Stimulated activated CD8-positive, alpha-beta memory T cell treated with anti-CD3 and anti-CD28 coated beads, Interleukin-7, amount 100 ng/mL, for 1 hour (primary cell): ENCODE results near the gene RAMP3.
"Not testable (repeated sequence)": the region's sequence is repeated elsewhere in the genome, so short reads cannot be mapped to it uniquely, and the experiment has no call there.

Experiments used
- DNase-seq, 2 donors: peaks; one replicate each; pipeline ENCODE4 v3.0.0-alpha.2; 2020; ENCODE audit warnings: low read depth in 2 of 2

The RAMP3 gene

DNA sequence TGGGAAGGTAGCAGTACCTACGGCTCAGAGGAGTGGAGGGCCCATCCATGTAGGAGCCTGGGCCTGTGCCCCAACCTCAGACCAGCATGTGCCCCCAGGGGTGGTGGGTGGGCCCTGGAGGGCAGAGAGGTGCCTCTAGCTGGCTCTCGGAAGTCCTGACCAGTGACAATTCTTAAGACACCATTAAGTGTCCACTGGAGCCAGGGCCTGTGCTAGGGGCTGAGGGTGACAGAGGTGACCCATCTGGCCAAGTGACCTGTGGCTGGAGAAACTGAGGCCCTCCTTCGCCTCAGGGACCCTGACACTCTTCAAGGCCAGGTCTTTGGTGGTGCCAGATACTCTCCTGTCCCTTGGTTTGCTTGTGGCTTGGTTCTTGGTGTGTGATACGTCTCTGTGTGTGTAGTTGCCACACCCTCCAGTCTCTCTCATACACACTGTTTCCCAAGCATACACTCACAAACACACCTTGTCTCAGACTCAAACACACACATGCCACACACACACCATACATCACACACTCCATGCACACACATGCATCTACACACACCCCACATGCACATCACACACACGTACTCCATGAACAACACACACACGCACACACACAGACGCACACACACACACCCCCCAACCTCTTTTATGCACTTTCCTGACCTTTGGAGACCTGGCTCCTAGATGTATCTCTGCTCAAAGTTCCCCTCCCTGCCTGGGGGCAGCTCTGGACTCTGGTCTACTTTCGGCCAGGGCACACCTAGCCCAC lies 897 bp upstream of the RAMP3 start:
- DNase-seq: no peak

DNA sequence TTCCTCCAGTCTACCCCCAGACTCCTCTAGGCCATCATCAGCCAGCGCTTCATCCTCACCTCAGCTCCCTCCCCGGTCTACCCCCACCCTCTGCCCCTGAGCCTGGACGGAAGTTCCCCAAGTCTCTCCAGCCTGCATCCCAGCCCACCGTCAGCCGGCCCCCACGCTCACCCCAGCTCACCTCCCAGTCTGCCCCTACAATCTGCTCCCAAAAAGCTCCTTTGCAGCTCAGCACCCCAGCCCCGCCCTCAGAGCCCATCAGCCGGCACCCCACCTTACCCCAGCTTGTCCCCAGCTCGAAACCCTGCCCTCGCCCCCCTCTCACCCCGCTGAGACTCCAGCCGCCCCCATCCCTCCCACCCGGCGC lies 322 bp upstream of the RAMP3 start:
- no peak for DNase-seq

DNA sequence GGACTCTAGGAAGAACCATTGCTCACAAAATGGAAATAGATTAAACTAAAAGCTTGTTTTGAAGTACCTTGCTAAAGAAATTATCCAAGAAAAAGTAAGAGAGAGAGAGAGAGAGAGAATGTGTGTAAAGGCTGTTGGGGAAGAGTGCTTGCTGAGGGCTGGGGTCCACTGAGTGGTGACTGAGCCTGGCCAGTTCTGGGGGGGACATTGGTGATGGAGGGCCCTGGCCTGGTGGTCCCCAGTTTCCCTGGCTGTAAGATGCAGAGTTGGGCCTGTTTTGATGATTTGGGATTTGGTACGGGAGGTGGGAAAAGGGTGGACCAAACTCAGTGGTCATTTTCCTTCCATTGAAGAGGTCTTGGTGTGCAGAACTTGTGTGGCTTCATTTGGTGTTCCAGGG lies 880 bp downstream of the RAMP3 start:
- no peak for DNase-seq

DNA sequence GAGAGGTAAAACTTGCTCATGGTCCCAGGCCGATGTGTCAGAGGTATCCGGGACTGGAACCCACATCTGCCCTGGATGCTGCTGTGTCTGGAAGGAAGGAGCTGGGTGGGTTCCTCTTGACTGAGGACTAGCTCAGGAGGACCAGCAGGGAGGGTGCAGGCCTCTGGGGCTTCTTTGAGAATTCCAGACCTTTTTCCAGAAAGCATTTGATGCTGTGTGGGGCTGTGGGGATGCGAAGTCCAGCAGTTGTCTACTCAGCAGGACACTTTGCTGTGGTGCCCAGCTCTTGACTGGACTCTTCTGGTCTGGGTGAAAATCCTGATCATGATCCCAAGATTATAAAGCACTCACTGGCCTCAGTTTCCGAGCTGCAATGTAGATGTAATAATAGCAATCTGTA lies 1.7 kb downstream of the RAMP3 start:
- DNase-seq: no peak

DNA sequence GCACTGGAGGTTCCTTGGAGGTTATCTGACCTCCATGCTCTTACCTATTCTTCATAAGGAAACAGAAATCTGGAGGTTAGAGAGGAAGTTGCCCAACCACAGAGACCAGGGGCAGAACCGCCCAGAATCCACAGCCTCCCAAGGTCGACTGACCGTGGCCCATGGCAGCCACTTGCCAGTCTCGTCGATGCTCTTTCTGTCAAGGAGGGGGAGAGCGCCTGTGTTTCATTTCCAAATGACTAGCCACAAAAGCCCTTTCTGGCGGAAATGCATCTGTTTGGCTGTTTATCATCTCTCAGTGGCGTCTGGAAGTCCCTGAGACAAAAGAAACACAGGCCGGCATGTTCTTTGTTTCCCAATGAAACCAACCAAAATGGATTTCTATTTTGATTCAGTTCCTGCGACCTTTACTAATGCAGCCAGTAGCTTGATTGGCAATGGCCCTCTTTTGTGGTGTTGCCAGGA lies 2.9 kb downstream of the RAMP3 start:
- DNase-seq: no peak

DNA sequence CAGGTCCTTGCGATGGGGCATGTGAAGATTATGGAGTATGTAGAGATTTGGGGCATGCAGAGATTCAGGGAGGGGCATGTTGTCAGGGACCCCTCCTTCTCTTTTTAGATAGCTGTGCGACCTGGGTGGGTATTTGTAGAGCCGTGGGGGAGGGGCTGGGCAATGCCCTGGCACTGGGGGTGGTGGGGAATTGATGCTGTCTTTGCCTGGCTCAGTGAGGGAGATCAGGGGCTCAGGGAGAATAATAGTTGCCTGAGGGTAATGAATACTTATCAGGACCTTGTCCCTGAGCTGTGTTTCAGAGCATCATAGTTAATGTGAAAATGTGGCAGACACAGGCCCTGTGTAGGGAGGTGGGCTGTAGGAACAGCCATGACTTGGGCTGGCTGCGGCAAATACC lies 3.5 kb downstream of the RAMP3 start:
- no peak for DNase-seq

DNA sequence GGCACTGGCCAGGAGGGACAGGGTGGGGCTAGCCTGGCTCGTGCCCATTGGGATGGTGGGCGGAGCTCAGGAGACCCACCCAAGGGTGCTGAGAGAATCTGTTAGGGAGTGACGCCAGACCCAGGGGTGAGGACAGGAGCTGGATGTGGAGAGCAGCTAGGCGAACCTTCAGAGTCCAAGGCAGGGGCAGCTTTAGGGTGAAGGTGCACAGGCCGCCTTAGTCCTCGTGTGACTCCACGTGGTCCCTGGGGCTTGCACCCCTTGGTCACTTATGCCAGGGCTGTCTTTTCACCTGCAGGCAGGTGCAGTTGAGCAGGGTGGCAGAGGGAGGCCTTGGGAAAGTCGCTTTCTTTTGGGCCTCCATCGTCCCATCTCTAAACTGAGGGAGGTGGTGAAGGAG lies 4.3 kb downstream of the RAMP3 start:
- DNase-seq: no peak

DNA sequence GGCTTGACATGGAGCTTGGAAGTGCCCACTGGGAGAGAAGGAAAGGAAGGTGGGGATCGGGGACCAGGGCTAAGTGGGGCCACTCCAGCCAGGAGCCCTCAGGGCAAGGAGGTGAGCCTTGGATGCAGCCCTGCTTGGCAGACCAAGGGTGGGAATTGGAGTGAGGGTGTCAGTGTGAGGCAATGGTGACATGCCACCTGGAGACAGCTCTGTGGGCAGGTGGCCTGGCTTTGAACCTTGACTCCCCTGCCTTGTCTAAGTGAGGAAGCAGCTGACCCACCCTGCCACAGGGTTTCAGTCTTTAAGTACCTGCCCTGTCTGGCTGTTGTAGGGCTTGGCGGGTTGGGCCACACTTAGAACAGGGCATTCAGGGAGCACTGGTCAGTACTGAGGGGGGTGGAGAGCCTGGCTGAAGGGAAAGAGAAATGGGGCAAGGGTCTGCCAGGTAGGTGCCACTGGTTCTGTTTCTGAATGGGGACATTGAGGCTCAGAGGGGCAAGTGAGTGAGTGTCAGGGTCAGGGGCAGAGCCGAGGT lies 4.8 kb downstream of the RAMP3 start:
- DNase-seq: no peak

DNA sequence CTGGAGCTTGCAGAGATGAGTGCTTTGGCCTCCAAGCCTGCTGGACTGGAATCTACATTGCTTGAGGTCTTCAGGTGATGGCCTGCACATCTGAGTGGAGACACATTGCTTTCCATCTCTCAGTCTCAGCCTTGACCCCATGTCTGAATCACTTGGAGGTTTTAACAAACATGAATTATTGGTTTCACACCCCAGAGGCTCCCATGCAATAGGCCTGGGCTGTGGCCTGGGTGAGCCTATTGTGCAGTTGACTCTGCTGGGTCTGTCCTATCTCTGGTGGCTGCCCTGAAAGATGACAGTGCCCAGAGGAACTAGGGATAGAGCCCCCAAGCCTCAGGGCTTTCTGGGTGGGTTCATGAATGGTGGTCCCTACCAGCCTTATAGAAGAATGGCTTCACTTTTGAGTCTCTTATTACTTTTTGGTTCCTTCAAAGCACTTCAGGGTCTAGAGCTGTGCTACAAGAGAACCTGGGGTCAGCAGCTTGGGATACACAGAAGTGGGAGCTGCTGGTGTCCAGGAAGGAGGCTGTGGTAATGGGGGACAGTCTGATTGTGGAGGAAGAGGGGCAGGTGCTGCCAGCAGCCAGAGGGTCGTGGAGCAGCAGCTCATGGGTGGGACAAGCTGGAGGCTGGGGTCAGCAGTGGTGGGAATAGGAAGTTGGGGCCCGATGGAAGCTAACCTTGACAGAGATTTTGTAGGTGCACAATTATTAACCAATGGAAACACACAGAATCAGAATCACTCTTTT lies 5.5 kb downstream of the RAMP3 start:
- no peak for DNase-seq

DNA sequence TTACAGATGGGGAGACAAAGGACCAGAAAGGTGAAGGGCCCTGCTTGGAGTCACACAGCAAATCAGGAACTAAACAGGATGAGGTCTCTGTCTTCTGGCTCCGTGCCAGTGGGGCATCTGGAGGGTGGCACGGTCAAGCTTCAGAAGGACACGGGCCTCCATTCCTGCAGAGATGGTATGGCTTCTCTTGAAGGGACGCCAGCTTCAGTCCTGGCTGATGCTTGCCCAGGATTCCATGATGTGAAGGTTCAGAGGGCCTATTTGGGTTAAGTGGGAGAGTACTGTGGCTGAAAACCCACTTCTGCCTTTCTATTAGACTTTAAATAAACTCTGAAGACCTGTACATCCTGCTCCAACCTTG lies 6.1 kb downstream of the RAMP3 start:
- no peak for DNase-seq

DNA sequence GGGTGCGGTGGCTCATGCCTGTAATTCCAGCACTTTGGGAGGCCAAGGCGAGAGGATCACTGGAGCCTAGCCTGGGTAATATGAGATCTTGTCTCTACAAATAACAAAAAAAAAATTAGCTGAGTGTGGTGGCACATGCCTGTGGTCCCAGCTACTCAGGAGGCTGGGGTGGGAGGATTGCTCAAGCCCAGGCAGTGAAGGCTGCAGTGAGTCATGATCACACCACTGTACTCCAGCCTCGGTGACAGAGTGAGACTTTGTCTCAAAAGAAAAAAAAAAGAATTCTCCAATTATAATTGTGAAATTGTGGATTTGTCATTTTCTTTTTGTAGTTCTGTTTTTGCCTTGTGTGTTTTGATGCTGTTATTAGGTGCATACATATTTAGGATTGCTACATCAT lies 6.7 kb downstream of the RAMP3 start:
- DNase-seq: not testable (repeated sequence)

DNA sequence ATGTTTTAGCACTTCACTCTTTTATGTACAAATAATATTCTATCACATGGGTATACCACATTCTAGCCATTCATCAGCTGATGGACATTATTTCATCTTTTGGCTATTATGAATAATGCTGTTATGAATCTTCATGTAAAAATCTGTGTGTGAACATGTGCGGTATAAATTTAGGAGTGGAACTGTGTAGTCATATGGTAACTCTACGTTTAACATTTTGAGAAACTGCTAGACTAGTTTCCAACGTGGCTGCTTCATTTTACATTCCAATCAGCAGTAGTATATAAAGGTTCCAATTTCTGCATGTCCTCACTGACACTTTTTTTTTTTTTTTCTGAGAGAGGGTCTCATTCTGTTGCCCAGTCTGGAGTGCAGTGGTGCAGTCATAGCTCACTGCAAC lies 8.3 kb downstream of the RAMP3 start:
- no peak for DNase-seq

DNA sequence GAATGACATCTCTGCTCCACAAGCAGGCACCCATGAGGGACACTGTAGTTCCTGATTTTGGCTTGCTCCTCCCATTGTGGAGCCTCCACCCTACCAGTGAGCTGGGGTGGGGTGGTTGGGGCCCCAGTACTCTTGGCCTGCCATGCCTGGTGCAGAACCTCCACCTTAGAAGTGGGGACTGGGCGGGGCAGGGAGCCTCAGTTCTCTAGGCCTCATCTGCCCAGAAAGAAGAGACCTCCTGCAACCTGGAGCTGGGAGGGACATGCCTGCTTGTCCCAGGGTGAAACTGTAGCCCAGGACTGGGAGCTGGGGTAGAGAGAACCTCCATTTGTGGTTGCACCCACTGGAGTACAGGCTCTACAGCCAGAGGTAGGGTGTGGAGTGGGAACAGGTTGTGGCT lies 14.4 kb downstream of the RAMP3 start:
- DNase-seq: no peak

DNA sequence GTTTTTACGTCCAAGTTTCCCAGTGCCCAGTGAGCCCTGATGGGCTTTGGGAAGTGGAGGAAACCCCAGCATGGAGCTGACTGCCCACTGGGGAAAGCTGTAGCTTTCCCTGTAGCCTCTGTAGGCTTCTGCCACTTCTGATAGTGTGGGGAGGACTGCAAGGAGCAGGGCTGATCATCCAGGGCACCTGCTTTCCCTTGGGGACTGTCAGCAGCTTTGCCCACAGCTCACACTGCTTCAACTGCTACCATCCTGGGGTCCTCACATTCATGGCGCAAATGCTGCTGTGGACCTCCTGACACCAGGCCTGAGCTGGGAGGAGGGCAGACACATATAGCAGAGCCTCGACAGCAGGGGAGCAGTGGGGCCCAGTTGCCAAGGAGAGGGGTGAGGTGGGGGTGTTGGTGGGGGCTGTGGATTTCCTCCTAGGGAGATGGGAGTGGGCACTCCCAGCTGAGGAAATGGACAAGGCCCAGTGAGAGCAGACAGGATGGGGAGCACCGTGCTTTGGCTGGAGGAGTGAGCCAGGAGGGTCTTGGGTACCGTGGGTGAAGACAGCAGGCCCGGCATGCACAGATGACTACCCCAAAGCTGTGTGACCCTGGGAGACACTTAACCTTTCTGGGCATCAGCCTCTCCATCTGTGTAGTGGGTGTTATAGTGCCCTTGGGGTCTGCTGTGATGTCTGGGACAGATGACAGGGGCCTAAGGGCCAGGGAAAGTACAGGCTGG lies 16.2 kb downstream of the RAMP3 start:
- DNase-seq: no peak

DNA sequence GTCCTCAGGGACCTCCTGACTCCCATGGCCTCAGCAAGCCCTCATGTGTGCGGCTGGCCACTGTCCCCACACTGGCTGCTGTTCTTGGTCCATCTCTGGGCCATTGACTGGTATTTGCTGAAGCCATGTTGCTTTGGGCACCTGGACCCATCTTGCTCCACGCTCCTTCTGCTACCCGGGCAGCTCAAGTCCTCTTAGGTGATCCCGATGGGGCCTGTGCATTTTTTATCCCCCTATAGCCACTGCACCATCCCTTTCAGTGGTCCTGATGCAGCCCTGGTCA lies 16.7 kb downstream of the RAMP3 start:
- no peak for DNase-seq

DNA sequence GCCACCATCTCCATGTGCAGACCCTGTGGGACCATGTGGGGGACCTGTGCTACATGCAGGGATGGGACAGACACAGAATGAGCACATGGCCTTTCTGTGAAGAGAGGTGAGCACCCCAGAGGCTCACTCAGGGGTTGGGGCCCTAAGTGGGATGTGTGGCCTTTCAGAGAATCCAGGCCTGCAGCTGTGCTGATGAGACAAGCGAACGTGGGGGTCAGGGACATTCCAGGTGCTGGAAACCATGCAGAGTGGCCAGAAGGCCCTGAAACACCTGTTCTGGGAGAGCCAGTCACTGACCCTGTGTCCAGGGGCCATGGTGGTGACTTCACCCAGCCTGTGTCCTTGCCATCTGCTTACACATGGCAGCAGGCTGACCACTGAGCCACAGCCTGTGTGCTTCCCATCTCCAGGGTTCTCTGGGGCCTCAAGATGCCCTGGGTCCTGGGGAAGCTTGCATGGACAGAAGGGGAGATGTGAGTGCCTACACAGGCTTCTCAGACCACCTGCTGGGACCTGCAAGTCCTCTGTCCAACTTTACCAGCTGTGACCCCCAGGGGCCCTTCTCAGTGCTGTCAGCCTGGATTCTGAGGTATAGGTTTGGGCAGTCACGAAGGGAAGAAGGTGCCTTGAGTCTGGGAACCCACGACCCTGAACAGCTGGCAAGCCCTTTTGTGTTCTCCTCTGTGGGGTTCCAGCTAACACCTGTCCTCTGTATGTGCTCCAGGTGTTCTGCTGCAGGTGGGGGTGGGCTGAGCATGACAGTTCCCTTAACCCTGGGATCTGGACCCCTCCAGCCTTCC lies 17.6 kb downstream of the RAMP3 start:
- DNase-seq: no peak

DNA sequence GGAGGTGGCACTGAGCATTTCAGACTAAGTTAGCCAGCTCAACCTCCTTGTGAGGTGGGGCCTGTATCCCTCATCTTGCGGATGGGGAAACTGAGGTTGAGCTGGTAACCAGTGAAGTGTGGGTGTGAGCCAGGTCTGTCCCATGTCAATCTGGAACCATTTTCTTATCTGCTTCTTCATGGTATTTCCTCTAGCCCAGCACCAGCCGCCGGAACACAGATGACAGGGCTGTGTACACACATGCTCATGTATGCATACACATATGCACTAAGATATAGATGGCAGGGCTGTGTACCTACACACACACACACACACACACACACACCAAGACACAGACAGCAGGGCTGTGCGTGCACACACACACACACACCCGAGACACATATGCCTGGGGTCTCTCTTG lies 18.5 kb downstream of the RAMP3 start:
- no peak for DNase-seq

DNA sequence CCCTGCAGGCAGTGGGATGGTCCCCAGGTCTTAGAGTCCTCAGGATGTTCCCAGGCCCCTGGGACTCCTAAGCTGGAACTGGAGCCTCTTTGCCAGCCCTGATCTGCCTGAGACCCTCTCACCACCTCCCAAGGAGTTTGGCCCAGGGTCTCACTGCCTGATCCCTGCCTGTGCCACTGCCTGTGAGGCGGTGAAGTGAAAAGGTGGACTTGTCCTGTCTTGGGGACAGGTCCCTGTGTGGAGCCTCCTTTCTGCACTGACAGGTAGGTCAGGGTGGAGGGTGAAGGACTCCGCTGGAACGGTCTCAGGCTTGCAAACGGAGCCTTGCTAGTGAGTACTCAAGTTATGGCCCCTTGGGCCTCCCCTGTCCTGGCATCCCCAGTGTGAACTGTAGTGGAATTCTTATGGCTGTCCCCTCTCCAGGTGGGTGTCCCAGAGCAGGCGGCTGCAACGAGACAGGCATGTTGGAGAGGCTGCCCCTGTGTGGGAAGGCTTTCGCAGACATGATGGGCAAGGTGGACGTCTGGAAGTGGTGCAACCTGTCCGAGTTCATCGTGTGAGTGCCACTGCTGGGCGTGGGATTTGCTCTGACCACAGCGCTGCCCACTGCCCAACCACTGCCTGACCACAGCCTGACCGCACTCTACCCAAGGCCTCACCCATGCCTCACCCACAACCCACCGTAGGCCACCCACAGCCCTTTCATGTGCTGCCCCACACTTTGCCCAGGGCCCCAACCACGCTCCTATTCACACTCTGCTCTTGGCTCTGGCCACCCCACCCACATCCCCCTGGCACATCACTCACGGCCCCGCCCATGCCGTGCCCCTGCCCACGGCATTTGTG lies 19.5 kb downstream of the RAMP3 start:
- DNase-seq: no peak

DNA sequence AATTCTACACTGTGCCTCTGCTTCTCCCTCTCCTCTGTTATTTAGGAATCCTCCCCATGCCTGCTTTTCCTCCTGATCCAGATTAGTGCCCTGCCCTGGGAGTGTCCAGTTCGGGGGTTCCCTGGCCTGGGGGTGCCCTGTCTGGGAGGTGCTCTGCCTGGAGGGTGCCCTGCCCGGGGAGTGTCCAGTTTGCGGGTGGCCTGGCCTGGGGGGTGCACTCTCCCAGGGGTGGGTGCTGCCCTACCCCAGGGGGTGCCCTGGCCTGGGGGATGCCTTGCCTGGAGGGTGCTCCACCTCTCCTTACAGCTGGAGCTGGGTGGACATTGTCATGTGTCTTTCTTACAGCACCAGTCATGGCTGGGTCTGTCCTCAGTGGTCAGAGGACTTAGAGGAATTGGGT lies 20.2 kb downstream of the RAMP3 start:
- DNase-seq: no peak

DNA sequence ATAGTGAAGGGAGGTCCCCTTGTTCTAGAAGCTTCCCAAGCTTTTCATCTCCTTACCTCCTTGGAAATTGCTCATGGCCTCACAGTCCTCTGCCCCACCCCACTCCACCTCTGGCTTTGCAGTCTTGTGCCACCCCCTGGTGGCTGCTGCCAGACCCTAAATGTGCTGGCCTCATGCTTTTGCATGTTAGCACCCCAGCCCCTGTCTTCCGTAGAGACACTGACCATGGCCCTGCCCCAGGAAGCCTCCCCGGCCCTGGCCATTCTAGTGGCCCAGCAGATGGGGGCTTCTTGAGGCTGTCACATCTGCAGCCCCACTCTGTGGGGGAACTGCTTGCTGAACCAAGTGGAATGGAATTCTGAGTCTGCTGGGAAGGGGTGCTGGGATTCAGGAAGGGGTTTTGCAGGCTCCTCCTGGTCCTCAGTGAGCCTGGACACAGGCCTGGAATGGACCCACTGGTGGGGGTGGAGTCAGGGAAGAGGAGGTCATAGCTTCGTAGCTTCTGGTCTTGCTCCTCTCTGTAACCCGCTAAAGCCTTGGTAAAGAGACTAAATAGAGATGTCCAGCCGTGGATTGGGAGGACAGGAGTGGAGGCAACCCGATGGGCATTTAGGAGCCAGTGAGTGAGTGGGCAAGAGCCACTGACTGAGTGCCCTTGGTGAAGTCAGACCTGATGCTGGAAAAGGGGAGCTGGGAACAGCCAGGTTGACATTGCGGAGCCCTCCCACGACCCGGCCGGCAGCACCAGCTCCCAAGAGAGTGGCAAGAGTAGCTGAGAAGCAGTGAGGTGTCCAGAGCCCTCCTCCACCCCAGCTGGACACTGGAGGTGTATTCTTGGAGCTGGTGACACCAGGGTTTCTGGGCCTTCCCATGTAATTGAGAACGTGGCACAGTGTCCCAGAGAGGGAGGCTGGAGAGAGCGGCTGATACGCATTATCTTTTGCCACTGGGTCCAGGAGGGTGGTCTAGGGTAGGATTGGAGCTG lies 20.9 kb downstream of the RAMP3 start:
- DNase-seq: no peak
